SW 1271 (cell line): ENCODE results near the gene KBTBD4.
"Not testable (repeated sequence)": the region's sequence is repeated elsewhere in the genome, so short reads cannot be mapped to it uniquely, and the experiment has no call there.

ENCODE experiments used
- DNase-seq, 2 experiments: peaks; one replicate each; lab custom pipeline; 2025; lab: John Stamatoyannopoulos, UW

Gene KBTBD4

DNA sequence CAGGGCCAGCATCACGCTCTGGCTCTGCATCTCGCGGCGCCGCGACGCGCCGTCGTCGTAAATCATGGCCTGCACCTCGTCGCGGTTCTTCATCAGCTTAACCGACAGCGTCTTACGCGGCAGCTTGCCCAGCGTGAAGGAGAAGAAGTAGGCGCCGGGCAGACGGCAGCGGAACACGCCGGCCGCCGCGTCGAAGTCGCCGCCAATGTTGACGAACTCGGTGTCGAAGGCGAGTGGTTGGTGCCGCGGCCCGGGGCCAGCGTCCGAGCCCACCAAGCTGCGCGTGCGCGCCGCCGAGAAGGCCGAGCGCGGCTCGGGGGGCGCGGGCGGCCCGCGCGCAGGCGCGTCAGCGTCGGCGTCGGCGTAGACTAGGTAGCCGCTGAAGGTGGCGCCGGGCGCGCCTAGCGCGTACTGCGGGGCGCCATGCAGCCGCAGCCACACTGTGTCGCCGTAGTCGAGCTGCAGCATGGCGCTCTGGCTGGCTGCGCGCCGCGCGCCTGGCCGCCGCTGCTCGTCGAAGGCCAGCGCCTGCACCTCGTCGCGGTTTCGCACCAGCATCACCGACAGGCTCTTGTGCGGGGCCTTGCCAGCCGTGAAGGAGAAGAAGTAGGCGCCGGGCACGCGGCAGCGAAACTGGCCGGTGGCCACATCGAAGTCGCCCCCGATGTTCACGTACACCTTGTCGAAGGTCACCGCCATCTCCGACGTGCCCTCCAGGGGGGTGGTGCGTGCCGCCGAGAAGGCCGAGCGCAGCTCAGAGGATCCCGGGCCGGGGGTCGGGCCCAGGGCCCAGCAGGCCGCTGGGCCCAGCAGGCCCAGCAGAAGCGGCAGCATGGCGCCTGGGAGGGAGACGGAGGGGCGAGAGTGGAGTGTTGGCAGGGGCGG, 11.4 kb upstream of the KBTBD4 start:
- no peak for DNase-seq

- no peak for DNase-seq
These were observed 10.8 kb upstream of the KBTBD4 start for GRCh38 chr11:47589584-47589976.

DNA sequence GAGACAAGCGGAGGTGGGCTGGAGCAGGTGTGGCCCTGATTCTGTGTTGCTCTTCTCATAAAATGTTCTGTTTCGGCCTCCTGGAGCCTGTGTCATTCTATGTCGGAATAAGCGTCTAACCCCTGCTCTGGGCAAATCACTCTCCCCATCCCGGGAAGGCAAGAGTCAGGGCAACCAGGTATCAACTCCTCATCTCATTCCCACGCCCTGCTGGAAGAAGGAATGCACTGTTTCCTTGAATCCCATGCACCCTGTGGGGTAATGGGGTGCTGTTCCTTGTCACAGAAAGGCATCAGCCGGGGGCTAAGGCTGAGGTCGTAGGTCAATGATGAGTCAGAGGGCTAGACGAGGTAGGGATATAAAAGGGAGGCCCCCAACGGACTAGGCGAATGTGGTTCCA, 10.3 kb upstream of the KBTBD4 start:
- DNase-seq = no peak

DNA sequence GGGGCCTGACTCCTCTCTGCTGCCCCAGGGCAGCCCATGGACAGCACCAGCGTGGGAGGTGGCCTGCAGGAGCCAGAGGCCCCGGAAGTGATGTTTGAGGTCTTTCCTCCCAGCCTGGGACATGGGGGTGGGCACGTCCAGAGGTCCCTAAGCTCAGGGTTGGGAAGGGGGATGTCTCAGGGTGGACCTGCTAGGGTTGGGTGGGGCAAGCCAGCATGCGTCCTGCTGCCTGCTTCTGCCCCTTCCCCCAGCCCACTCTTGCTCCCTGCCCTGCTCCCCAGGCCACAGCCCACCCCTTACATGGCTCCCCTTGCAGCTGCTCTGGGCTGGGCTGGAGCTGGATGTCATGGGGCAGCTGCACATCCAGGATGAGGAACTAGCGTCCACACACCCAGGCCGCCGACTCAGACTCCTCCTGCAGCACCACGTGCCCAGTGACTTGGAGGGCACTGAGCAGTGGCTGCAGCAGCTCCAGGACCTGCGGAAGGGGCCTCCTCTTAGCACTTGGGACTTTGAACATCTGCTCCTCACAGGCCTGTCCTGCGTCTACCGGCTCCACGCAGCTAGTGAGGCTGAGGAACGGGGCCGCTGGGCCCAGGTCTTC, 9.1 kb upstream of the KBTBD4 start:
- DNase-seq = no peak

DNA sequence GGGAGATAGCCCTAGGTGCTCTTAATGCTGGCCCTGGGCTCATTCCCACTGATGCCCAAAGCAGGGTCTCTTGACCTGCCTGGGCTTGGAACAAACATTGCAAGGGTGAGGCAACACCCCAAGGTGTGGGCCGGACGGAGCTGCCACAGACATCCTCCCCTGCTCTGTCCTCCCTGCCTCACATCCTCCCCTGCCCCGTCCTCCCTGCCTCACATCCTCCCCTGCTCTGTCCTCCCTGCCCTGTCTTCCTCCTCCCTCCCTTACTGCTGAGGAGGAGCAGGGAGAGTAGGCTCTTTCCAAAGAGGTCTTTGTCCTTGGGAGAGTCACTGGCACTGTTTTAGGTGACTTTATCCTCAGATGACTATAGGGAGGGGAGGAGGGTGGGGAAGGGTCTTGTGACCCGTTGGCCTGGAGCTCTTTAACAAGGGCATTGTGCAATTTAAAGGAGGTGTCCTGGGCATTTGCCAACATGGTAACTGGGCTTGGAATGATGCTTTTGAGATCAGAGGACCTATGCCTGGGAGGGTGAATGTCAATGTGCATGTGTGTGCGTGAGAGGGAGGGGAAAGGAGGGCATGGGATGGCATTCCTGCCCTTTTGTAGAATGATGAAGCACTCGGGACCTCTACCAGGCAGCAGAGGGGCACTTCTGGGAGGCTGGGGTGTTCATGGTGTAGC, 8.4 kb upstream of the KBTBD4 start:
- no peak for DNase-seq

GRCh38 chr11:47586098-47586855, 7.5 kb upstream of the KBTBD4 start, which contains the start of gene FAM180B:
FAM180B (plus strand) TSS chr11:47586678; CDS start chr11:47586769, 91 bp downstream.
- DNase-seq = no peak

DNA sequence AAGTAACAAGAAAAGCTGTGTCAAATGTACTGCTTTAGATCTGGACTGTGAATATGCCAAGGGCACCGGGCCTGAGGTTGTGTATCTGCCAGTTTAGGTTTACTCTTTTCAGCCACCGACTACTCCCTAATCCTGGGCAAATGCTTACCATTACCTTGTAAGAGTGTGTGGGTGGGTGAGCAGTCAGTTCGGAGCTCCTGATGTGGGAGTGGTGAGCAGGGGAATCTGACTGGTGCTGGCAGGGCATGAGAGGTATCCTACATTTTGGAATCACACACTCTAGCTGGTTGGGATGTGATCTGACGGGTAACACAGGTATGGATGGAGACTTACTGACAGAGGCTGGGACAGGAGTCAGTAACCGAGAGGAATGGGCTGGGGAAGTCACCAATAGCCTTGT, 5.1 kb upstream of the KBTBD4 start:
- no peak for DNase-seq

GRCh38 chr11:47577460-47578041, 1.2 kb downstream of the KBTBD4 start:
- no peak for DNase-seq

DNA sequence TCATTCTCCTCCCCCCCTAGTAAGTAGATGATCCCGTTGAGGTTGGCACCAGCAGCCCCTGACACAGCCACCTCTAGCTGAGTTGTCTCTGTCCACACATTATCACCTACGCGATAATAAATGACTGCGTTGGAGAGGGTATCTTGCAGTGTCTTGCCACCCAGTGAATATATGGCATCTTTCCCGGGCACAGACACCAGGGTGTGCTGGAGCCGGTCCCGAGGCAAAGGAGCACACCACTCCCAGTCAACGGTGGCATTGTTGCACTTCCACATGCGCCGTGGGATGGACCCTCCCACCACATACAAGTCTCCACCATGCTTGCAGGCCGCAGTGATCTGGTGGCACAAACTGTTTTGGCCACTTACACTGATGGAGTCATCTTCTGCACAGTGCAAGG, 5.4 kb downstream of the KBTBD4 start:
- DNase-seq = no peak

GRCh38 chr11:47572715-47573255, 6.0 kb downstream of the KBTBD4 start:
- DNase-seq = no peak

DNA sequence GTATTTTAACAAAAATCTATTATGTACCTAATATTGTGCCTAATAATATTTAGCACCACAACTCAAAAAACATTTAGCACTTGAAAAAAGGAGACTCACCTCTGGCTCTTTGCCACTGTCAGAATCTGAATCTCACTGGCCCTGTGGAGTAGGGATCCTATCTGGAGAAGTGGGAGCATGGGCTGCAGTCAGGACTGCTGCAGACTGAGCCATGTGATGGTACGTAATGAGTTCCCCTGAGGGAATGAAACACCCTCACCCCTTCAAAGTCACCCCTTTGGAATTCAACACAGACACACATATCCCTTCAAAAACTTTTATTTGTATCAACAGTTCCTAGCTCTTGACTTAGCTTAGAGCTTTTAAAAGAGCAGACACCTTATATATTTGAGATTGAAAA, 6.9 kb downstream of the KBTBD4 start:
- DNase-seq = no peak

DNA sequence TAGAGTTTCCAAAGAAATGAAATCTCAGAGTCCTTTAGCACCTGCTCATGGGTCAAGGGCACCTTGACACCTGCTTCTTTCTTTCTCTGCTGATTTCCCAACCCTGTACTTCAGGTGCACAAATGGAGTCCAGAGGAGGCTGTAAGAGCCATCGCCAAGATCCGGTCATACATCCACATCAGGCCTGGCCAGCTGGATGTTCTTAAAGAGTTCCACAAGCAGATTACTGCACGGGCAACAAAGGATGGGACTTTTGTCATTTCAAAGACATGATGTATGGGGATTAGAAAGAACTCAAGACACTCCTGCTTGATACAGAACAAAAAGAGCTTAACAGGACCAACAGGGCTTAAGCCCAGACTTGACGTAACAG, 7.4 kb downstream of the KBTBD4 start:
- no peak for DNase-seq

GRCh38 chr11:47570651-47571356, 8.0 kb downstream of the KBTBD4 start:
- DNase-seq = no peak

DNA sequence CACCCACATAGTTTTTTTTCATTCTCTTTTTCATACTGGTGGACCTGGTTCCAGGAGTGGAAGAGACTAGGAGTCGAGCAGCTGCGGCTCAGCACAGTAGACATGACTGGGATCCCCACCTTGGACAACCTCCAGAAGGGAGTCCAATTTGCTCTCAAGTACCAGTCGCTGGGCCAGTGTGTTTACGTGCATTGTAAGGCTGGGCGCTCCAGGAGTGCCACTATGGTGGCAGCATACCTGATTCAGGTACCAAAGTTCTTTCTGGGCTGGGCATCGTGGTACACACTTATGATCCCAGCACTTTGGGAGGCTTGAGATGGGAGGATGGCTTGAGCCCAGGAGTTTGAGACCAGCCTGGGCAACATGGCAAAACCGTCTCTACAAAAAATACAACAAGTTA, 9.1 kb downstream of the KBTBD4 start:
- no peak for DNase-seq

DNA sequence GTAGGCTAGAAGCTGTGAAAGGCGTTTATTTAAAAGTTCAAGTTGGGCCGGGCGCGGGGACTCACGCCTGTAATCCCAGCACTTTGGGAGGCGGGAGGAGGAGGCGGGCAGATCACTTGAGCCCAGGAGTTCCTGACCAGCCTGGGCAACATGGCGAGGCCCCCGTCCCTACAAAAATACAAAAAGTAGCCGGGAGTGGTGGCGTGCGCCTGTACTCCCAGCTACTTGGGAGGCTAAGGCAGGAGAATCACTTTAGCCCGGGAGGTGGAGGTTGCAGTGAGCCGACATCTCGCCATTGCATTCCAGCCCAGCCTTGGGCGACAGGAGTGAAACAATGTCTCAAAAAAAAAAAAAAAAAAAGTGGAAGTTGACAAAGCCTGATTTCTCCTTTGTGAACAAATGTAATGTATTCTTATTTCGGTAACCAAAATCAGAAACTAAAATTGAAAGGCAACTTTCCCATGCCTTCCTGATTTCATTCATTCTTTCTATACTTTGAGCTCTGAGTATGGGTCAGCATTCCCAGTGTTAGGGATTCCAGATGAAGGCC, 12.5 kb downstream of the KBTBD4 start:
- DNase-seq = no peak

GRCh38 chr11:47565340-47566148, 13.2 kb downstream of the KBTBD4 start, which contains the start of gene PTPMT1:
PTPMT1 (plus strand) TSS chr11:47565599; CDS start chr11:47565623, 24 bp downstream.
- DNase-seq = peak; percentile 35 to 61

- DNase-seq = no peak
These were observed 13.8 kb downstream of the KBTBD4 start for GRCh38 chr11:47564933-47565339.

GRCh38 chr11:47564366-47564765, 14.4 kb downstream of the KBTBD4 start:
- DNase-seq = not testable (repeated sequence)

DNA sequence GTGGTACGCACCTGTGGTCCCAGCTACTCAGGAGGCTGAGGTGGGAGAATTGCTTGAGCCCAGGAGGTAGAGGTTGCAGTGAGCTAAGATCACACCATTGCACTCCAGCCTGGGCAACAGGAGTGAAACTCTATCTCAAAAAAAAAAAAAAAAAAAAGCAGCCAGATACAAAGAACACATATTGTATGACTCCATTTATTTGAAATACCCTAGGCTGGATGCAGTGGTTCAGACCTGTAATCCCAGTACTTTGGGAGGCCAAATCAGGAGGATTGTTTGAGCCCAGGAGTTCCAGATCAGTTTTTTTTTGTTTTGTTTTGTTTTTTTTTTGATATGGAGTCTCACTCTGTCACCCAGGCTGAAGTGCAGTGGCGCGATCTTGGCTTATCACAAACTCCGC, 16.4 kb downstream of the KBTBD4 start:
- not testable (repeated sequence) for DNase-seq

GRCh38 chr11:47560426-47560825, 18.3 kb downstream of the KBTBD4 start:
- no peak for DNase-seq
